GM04504 (cell line): ENCODE results near the gene SMCO3.
"Not testable (repeated sequence)": the region's sequence is repeated elsewhere in the genome, so short reads cannot be mapped to it uniquely, and the experiment has no call there.

Source experiments
- DNase-seq: peaks from one replicate; pipeline ENCODE4 v3.0.0-alpha.2; 2012; ENCODE audit warnings: low read depth

Gene SMCO3

DNA sequence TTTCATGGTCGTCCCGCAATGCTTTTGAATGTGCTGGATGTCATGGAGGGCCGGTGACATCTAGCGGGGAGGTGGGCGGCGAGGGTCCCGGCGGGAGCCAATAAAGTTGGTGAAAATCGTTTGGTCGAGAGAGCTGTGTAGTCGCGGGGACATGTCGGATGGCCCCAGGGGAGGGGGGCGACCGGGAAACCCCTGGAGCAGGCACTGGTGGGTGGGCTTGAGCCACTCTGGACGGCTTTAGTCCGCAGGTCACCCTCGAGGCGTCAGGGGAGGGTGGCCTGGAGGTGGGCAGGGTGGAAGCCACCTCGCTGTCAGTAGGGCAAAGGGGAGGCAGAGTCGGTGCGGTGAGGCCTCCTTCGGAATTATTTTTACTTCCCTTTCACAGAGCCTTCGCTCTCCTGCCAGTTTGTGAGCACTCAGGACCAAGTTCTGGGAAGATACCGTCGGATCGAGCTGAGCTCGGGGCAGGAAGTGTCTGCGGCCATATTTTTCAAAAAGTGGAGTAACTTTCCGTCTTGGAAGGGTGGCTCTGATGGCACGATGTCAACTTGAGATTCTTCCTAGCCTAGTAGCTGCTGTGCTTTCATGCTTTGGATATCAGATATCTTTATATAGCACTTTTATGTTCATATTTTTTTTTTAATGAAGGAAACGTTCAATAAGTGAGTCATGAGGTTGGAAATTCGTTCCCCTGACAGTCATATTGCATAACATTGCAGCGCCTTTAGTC is 38.9 kb downstream of the SMCO3 start:
- DNase-seq = peak; percentile 58

DNA sequence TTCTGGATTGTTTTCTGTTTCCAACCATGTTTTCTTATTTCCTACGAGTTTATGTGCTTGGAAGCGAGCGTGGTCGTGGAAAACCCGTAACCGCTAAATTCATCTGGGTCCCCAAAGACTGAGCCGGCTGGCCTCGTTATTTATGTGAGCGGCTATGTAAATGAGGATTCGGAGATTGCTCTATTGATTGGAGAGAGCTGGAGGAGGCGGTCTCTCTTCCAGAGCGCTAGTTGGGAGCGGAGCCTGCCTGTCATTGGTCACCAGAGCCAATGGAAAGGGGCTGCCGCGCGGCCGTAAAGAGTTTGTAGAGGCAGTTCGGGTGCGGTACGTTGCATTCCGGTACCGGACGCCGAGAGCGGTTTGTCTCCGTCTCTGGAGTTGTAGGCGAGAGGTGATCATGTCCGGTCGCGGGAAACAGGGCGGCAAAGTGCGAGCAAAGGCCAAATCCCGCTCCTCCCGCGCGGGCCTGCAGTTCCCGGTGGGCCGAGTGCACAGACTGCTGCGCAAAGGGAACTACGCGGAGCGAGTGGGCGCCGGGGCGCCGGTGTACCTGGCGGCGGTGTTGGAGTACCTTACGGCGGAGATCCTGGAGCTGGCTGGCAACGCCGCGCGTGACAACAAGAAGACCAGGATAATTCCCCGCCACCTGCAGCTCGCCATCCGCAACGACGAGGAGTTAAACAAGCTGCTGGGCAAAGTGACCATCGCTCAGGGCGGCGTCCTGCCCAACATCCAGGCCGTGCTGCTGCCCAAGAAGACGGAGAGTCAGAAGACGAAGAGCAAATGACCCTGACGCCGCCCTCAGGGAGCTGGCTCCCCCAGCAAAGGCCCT is 39.7 kb downstream of the SMCO3 start:
- DNase-seq = peak; percentile 92

DNA sequence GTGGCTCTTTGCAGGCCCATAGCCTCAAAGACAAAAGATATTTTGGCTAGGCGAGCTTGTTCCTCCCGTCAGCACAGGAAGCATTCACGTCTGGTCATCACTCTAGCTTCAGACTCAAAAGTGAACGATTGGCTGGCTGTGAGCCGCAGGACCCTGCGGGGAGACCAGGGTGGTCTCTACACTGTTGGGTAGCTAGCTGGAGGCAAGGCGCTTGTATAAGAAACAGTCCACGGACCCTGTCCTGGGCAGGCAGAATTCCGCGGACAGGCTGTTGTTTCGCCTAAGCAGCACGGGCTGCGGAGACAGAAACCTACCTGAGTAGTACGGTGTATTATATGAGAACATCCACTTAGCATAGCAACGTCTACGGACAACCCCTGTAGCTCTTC is 40.3 kb downstream of the SMCO3 start:
- no peak for DNase-seq

GRCh38 chr12:14772946-14773345 is 41.0 kb downstream of the SMCO3 start:
- no peak for DNase-seq

- DNase-seq = no peak
Observed at GRCh38 chr12:14771651-14772137, 42.3 kb downstream of the SMCO3 start.

DNA sequence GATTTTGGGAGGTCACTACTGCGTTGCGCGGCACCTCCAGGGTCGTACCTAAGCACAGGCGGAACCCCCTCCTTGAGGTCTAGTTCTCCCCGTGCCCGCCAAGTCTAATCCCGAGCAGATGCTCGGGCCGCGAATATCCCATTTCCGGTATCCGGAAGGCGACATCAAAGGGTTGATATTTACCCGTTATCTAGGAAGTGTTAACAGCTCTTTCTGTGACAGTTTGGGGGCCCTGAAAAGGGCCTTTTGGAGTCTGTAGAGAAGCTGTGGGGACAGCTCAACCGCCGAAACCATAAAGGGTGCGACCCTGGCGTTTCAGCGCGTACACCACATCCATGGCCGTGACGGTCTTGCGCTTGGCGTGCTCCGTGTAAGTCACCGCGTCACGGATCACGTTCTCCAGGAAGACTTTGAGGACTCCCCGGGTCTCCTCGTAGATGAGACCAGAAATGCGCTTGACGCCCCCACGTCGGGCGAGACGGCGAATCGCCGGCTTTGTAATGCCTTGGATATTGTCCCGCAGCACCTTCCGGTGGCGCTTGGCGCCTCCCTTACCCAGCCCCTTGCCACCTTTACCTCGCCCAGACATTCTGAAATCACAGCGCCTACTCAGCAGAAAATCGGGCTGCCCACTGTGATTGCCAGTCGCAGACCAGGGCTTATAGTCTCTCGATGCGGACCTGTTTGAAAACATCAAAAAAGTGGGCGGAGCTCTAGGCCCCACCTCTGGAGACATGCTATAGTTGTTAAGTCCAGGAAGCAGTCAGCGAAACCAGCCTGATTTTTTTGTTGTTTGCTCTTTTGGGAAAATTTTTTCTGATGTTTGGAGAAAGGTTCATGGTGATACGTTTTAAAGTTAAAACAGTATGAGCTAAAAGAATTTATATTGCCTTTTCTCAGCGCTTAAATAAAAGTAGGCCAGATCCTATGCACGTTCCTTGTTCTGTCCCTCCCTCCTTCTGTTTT is 43.2 kb downstream of the SMCO3 start:
- DNase-seq = peak; percentile 81

GRCh38 chr12:14769969-14770495 is 44.0 kb downstream of the SMCO3 start:
- peak; percentile 26 for DNase-seq

DNA sequence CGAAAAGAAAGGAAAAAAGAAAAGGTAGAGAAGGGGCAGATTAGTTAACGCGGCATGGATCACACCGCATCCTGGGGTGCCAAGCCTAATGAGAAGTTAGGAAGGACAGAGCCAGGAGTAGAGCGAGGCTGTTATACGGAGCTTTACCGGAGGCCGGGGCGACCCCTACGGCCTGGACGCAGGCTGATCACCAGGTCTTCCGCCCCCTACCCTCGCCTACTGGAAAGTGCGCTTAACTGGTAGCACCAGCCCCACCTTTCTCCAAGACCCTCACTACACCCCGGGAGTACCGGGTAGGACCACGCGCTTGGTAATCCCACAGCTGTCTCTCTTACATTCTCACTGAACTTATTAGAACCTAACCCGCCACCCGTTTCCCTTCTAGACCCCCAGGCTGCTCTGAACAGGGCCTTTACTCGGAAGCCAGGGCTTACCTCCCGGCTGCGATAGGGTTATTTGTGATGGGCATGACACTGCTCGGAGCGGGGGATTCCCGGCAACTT is 44.5 kb downstream of the SMCO3 start:
- DNase-seq = no peak

DNA sequence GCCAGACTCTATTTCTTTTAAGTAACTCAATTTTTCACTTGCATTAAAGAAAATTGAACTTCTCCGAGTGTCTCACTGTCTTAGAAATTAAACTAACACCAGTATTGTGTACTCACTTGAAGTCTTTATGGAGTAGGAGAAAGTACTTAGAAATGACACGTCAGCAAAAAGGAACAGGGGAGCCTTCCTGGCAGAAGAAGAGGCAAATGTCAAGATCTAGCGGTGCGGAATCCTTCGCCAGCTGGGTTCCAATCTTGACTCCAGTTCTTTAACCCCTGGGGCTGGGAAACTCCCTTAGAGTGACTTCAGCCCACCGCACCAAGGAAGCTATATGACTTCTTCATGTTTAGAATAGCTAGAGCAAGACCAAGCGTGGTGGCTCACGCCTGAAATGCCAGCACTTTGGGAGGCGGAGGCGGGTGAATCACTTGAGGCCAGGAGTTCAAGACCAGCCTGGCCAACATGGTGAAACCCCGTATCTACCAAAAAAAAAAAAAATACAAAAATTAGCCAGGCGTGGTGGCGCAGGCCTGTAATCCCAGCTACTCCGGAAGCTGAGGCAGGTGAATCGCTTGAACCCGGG is 45.1 kb downstream of the SMCO3 start:
- DNase-seq = no peak

DNA sequence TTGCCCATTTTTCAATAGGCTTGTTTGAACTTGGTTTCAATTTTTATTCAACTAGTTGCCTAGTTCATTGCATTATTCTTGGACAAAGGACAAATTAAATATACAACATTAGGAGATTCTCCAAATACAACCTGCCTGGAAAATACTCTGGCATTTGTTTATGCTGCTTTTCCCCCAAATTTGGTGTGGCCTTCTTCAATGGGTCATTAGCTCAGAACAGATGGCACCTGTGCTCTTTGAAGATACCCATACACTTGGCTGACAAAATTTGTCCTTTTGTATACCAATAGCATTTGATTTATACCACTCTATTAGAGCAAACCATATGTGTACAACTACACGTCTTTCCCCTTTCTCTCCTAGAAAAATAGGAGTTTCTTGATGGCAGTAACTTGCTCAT is 46.4 kb downstream of the SMCO3 start:
- no peak for DNase-seq

DNA sequence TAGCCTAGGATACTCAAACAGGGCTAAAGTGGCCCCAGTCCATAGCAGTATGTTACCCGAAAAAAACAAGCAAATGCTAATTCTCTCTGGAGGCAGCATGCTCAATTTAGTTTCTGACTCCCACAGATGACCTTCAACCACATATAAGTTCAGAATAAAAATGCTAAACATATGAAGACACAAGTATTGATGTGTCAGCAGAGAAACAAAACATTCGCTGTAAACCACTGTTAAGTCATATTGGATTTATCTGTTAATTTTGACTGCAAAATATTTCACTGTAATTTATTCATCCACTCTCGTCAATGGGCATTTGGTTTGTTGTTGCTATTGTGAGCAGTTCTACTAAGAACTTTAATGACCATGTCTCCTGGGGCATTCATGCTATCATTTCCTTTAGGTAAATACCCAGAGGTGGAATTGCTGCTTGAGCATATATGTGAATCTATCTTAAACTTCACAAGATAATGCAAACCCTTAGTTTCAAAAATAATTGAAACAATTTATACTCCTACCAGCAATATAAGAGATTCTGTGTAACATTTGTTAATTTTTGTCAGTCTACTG is 47.2 kb downstream of the SMCO3 start:
- no peak for DNase-seq

GRCh38 chr12:14766020-14766419 is 48.0 kb downstream of the SMCO3 start:
- not testable (repeated sequence) for DNase-seq

DNA sequence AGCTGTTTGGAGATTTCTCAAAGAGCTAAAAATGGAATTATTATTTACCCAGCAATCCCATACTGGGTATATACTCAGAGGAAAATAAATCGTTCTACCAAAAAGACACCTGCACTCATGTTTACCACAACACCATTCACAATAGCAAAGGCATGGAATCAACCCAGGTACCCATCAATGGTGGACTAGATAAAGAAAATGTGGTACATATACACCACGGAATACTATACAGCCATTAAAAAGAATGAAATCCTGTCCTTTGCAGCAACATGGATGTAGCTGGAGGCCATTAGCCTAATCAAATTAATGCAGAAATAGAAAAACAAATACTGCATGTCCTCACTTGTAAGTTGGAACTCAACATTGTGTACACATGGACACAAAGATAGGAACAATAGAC is 48.6 kb downstream of the SMCO3 start:
- DNase-seq = no peak

GRCh38 chr12:14759711-14760280 is 54.2 kb downstream of the SMCO3 start:
- DNase-seq = not testable (repeated sequence)

- no peak for DNase-seq
Observed at GRCh38 chr12:14756334-14757143, 57.4 kb downstream of the SMCO3 start.
